H1 (cell line): Measurements from ENCODE around the gene HMMR.

Experiments
- EZH2 ChIP-seq: fragments of 200-600 bp; sonication (generic); IDR thresholded peaks from 2 replicates; pipeline ENCODE4 v1.7.1; 2012; ENCODE audit warnings: low read depth, mild to moderate bottlenecking, moderate library complexity, low read length, inconsistent platforms; ENCODE audit not compliant: severe bottlenecking
- HDAC6 ChIP-seq: IDR thresholded peaks from one replicate; pipeline ENCODE4 v1.7.1; 2012; ENCODE audit warnings: low read depth, mild to moderate bottlenecking, inconsistent platforms, low read length, moderate library complexity
- MAFK ChIP-seq: IDR thresholded peaks from 2 replicates; pipeline ENCODE4 v1.6.1; 2012; ENCODE audit warnings: low read depth, mild to moderate bottlenecking, improper control_type of control experiment, low read length
- ZNF274 ChIP-seq: IDR thresholded peaks from 2 replicates; pipeline ENCODE4 v1.7.0; 2012; ENCODE audit warnings: low read length, borderline replicate concordance; ENCODE audit errors: extremely low read depth
- TF ChIP-seq, protein P1 (sequence below): IDR thresholded peaks from 2 replicates; pipeline ENCODE4 v1.6.1; 2012; ENCODE audit warnings: inconsistent platforms
- TF ChIP-seq, protein P2 (sequence below): IDR thresholded peaks from 2 replicates; pipeline ENCODE4 v1.6.1; 2011; ENCODE audit warnings: low read depth, mild to moderate bottlenecking, low read length; ENCODE audit not compliant: insufficient read depth
- TF ChIP-seq, protein P3 (sequence below), 3 experiments: IDR thresholded peaks; 1 replicate in 2 of 3; 2 replicates in 1 of 3; pipeline versions ENCODE4 v1.5.1 to v1.6.1; 2011; ENCODE audit warnings: low read length in 3 of 3, mild to moderate bottlenecking in 3 of 3, inconsistent platforms in 2 of 3, low read depth in 1 of 3, moderate library complexity in 1 of 3; ENCODE audit not compliant: insufficient read depth in 1 of 3; ENCODE audit errors: control extremely low read depth in 1 of 3

DNA sequence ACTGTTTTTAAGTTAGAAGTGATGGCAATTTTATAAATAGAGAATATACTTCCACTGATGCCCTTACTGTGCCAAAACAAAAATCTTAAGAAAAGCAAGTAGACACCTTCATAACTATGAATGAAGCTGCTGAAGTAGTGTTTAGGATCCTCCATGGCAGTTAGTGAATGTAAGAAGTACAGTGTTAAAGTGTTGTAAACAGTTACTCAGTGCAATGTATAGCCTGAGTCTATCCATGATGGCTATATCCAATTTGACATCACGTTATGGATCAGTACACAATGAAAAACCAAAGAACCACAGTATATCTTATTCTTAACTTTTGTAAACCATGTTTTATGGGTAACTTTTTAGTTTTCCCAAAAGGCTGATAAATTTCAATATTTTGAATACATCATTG lies 15.9 kb upstream of the HMMR start:
- TF ChIP-seq, protein P1, sequence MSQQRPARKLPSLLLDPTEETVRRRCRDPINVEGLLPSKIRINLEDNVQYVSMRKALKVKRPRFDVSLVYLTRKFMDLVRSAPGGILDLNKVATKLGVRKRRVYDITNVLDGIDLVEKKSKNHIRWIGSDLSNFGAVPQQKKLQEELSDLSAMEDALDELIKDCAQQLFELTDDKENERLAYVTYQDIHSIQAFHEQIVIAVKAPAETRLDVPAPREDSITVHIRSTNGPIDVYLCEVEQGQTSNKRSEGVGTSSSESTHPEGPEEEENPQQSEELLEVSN, result no peak
- TF ChIP-seq, protein P2, sequence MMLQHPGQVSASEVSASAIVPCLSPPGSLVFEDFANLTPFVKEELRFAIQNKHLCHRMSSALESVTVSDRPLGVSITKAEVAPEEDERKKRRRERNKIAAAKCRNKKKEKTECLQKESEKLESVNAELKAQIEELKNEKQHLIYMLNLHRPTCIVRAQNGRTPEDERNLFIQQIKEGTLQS, result no peak
- TF ChIP-seq ZNF274 (no peak), EZH2 (no peak), HDAC6 (no peak), MAFK (no peak)
- TF ChIP-seq, protein P3, sequence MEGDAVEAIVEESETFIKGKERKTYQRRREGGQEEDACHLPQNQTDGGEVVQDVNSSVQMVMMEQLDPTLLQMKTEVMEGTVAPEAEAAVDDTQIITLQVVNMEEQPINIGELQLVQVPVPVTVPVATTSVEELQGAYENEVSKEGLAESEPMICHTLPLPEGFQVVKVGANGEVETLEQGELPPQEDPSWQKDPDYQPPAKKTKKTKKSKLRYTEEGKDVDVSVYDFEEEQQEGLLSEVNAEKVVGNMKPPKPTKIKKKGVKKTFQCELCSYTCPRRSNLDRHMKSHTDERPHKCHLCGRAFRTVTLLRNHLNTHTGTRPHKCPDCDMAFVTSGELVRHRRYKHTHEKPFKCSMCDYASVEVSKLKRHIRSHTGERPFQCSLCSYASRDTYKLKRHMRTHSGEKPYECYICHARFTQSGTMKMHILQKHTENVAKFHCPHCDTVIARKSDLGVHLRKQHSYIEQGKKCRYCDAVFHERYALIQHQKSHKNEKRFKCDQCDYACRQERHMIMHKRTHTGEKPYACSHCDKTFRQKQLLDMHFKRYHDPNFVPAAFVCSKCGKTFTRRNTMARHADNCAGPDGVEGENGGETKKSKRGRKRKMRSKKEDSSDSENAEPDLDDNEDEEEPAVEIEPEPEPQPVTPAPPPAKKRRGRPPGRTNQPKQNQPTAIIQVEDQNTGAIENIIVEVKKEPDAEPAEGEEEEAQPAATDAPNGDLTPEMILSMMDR (IDR thresholded peaks at IDR 0.05; ENCODE audit: control extremely low read depth in 1 of 3, insufficient read depth in 1 of 3, low read depth in 1 of 3, low read length in 3 of 3), result no peak
